Body of pancreas (tissue), 4 donors: ENCODE measurements around the gene PEPD.

Experiments used
- CTCF ChIP-seq, 7 experiments: fragments of 450-650 bp in 4 of 7; fragments of 200-600 bp in 3 of 7; sonication (generic) in 3 of 7; IDR thresholded peaks; one replicate each; pipeline ENCODE4 v1.5.1; 2016 to 2019; ENCODE audit warnings: antibody characterized with exemption in 7 of 7
- POLR2A ChIP-seq, 3 donors: fragments of 450-650 bp; IDR thresholded peaks; one replicate each; pipeline ENCODE4 v1.6.1; 2016; ENCODE audit warnings: antibody characterized with exemption in 3 of 3, mild to moderate bottlenecking in 2 of 3

- TF ChIP-seq POLR2A (IDR thresholded peaks at IDR 0.05), result no peak
- TF ChIP-seq CTCF (IDR thresholded peaks at IDR 0.05), result no peak
These were observed 37.3 kb downstream of the PEPD start for GRCh38 chr19:33484226-33484774.
